Neural cell (in vitro differentiated cells): ENCODE measurements around the gene ANKRD10. TPM values are rescaled to one million over a fixed set of nuclear protein-coding genes. Genes with fewer than 3 reads are reported as not detected.
"Not testable (repeated sequence)": the region's sequence is repeated elsewhere in the genome, so short reads cannot be mapped to it uniquely, and the experiment has no call there.

Experiments used
- H2AFZ ChIP-seq: fragments of 200-600, 300-800 bp; sonication (generic), shearing (Covaris generic); 2 replicates; pipeline ENCODE4 v1.6.0; 2014; ENCODE audit warnings: low read depth, mild to moderate bottlenecking, antibody characterized with exemption, low read length, moderate library complexity
- H3F3A ChIP-seq: fragments of 200-600 bp; shearing (Covaris generic); 2 replicates; pipeline ENCODE4 v1.6.1; 2016; ENCODE audit warnings: mild to moderate bottlenecking, moderate library complexity, mixed read lengths, antibody characterized with exemption, low read length; ENCODE audit not compliant: insufficient read depth, poor library complexity, severe bottlenecking
- H3K27ac ChIP-seq: fragments of 200-600, 300-800 bp; sonication (generic), shearing (Covaris generic); 2 replicates; pipeline ENCODE4 v1.5.1; 2014; ENCODE audit warnings: mild to moderate bottlenecking, low read length, moderate library complexity
- H3K27me3 ChIP-seq: fragments of 300-800, 200-600 bp; sonication (generic), shearing (Covaris generic); 2 replicates; pipeline ENCODE4 v1.6.0; 2014; ENCODE audit warnings: mild to moderate bottlenecking, low read depth, low read length, moderate library complexity; ENCODE audit not compliant: insufficient read depth
- H3K36me3 ChIP-seq: fragments of 300-800, 200-600 bp; sonication (generic), shearing (Covaris generic); 2 replicates; pipeline ENCODE4 v1.5.1; 2014; ENCODE audit warnings: mild to moderate bottlenecking, antibody characterized with exemption, low read length, moderate library complexity; ENCODE audit not compliant: insufficient read depth
- H3K4me2 ChIP-seq: fragments of 300-800, 200-600 bp; sonication (generic), shearing (Covaris generic); 2 replicates; pipeline ENCODE4 v1.6.0; 2014; ENCODE audit warnings: mild to moderate bottlenecking, low read length
- H3K4me3 ChIP-seq: fragments of 300-800, 200-600 bp; sonication (generic), shearing (Covaris generic); 2 replicates; pipeline ENCODE4 v1.5.1; 2014; ENCODE audit warnings: mild to moderate bottlenecking, low read length, moderate library complexity
- H3K79me2 ChIP-seq: fragments of 200-600 bp; shearing (Covaris generic); replicated peaks from 2 replicates; pipeline ENCODE4 v1.6.0; 2014; ENCODE audit warnings: mild to moderate bottlenecking, low read length, moderate library complexity; ENCODE audit not compliant: insufficient read depth
- H3K9ac ChIP-seq: fragments of 300-800, 200-600 bp; sonication (generic), shearing (Covaris generic); 2 replicates; pipeline ENCODE4 v1.6.1; 2016; ENCODE audit warnings: mild to moderate bottlenecking, low read length, mixed read lengths
- H3K9me2 ChIP-seq: fragments of 200-600 bp; shearing (Covaris generic); 2 replicates; pipeline ENCODE4 v1.6.1; 2016; ENCODE audit warnings: mild to moderate bottlenecking, low read length, mixed read lengths; ENCODE audit not compliant: insufficient read depth
- H3K9me3 ChIP-seq: fragments of 200-600, 300-800 bp; sonication (generic), shearing (Covaris generic); 2 replicates; pipeline ENCODE4 v1.6.1; 2016; ENCODE audit warnings: mild to moderate bottlenecking, mixed run types, low read length, moderate library complexity, mixed read lengths
- H4K20me1 ChIP-seq: fragments of 200-600 bp; shearing (Covaris generic); 2 replicates; pipeline ENCODE4 v1.6.1; 2016; ENCODE audit warnings: mild to moderate bottlenecking, mixed run types; ENCODE audit not compliant: insufficient read depth
- CTCF ChIP-seq: fragments of 450-650 bp; IDR thresholded peaks from 2 replicates; pipeline ENCODE4 v1.5.1; 2014; ENCODE audit warnings: antibody characterized with exemption, mild to moderate bottlenecking, moderate library complexity; ENCODE audit not compliant: poor library complexity, severe bottlenecking
- EP300 ChIP-seq: fragments of 450-650 bp; conservative IDR thresholded peaks from 2 replicates; pipeline ENCODE4 v1.6.1; 2014; ENCODE audit warnings: antibody characterized with exemption, mild to moderate bottlenecking, moderate library complexity; ENCODE audit not compliant: poor library complexity, severe bottlenecking
- EZH2 ChIP-seq: fragments of 200-600, 300-800 bp; shearing (Covaris generic), sonication (generic); IDR thresholded peaks from 2 replicates; pipeline ENCODE4 v1.6.1; 2014; ENCODE audit warnings: antibody characterized with exemption, low read length, borderline replicate concordance, mild to moderate bottlenecking; ENCODE audit not compliant: insufficient read depth, poor library complexity, severe bottlenecking
- MXI1 ChIP-seq: fragments of 450-650 bp; conservative IDR thresholded peaks from 2 replicates; pipeline ENCODE4 v1.6.1; 2014; ENCODE audit warnings: antibody characterized with exemption, mild to moderate bottlenecking; ENCODE audit not compliant: poor library complexity, severe bottlenecking
- POLR2AphosphoS5 ChIP-seq: IDR thresholded peaks from 2 replicates; pipeline ENCODE4 v1.6.1; 2012
- RAD21 ChIP-seq: fragments of 450-650 bp; conservative IDR thresholded peaks from 2 replicates; pipeline ENCODE4 v1.6.1; 2014; ENCODE audit warnings: antibody characterized with exemption, mild to moderate bottlenecking, moderate library complexity
- REST ChIP-seq: IDR thresholded peaks from 2 replicates; pipeline ENCODE4 v1.6.1; 2012; ENCODE audit warnings: borderline replicate concordance
- SMC3 ChIP-seq: fragments of 450-650 bp; conservative IDR thresholded peaks from 2 replicates; pipeline ENCODE4 v1.6.1; 2014; ENCODE audit warnings: antibody characterized with exemption, mild to moderate bottlenecking, moderate library complexity; ENCODE audit not compliant: poor library complexity
- TAF1 ChIP-seq: IDR thresholded peaks from 2 replicates; pipeline ENCODE4 v1.6.1; 2012; ENCODE audit warnings: low read depth
- polyA plus RNA-seq: library from polyadenylated mRNA; depleted of rRNA; stranded (reverse); fragments of >200 nt; gene quantifications from 2 replicates; pipeline ENCODE4 v1.2.3, GENCODE V29; 2014

Gene ANKRD10
- polyA plus RNA-seq, 1 donor from 2014 or later, result 564 TPM

GRCh38 chr13:110955072-110955503 lies 40.2 kb upstream of the ANKRD10 start:
- not testable (repeated sequence) for H3K79me2 ChIP-seq, H3K9me3 ChIP-seq, H3K36me3 ChIP-seq, H3K27ac ChIP-seq, H3K27me3 ChIP-seq, H3F3A ChIP-seq, H3K9ac ChIP-seq, H3K4me3 ChIP-seq, H4K20me1 ChIP-seq, H2AFZ ChIP-seq, H3K4me2 ChIP-seq, H3K9me2 ChIP-seq

GRCh38 chr13:110954533-110954920 lies 39.7 kb upstream of the ANKRD10 start:
- not testable (repeated sequence) for H3K9me2 ChIP-seq, H3K79me2 ChIP-seq, H3K36me3 ChIP-seq, H3K9ac ChIP-seq, H3K4me3 ChIP-seq, H3K27me3 ChIP-seq, H3F3A ChIP-seq, H2AFZ ChIP-seq, H3K9me3 ChIP-seq, H3K27ac ChIP-seq, H3K4me2 ChIP-seq, H4K20me1 ChIP-seq

- H4K20me1 ChIP-seq, result no peaks in the 10 kb centered on the region
- H2AFZ ChIP-seq, result no peak overlapping the region
- H3F3A ChIP-seq, result no peaks in the 10 kb centered on the region
- no peaks in the 10 kb centered on the region for H3K27me3 ChIP-seq
- H3K4me3 ChIP-seq, result no peak overlapping the region
- no peaks in the 10 kb centered on the region for H3K36me3 ChIP-seq
- TF ChIP-seq RAD21, result no peak
- TF ChIP-seq TAF1, result no peak
- no peak for TF ChIP-seq MXI1
- no peak for TF ChIP-seq POLR2AphosphoS5
- no peak for TF ChIP-seq SMC3
- no peak for TF ChIP-seq CTCF
- TF ChIP-seq REST, result no peak
- TF ChIP-seq EZH2, result no peak
- no peak for TF ChIP-seq EP300
- H3K9me2 ChIP-seq, result no peaks in the 10 kb centered on the region
- H3K79me2 ChIP-seq, result no peaks in the 10 kb centered on the region
- H3K4me2 ChIP-seq, result no peak overlapping the region
- no peaks in the 10 kb centered on the region for H3K9me3 ChIP-seq
- H3K9ac ChIP-seq, result no peak overlapping the region
- H3K27ac ChIP-seq, result no peak overlapping the region
Measured at GRCh38 chr13:110953833-110954532, 39.1 kb upstream of the ANKRD10 start.
